Measurements from ENCODE around the gene NT5C. TPM values are rescaled to one million over a fixed set of nuclear protein-coding genes. Genes with fewer than 3 reads are reported as not detected.

NT5C gene
- total RNA-seq, 1 experiment from 2014 or later, result 115 TPM

- H3K4me2 ChIP-seq (ENCODE audit: low read length), result no peak overlapping the region
- CTCF ChIA-PET, result no interaction called here
- TF ChIP-seq CEBPB (IDR thresholded peaks at IDR 0.05; ENCODE audit: low read depth) (no peak), ELF1 (IDR thresholded peaks at IDR 0.05; ENCODE audit: borderline replicate concordance, low read depth) (no peak), ZFX (IDR thresholded peaks at IDR 0.05) (no peak), SIN3A (IDR thresholded peaks at IDR 0.05; ENCODE audit: low read depth) (0 out of 2 replicates have a peak, but pooled peaks have one; percentile 9)
Measured at GRCh38 chr17:75108193-75108592, 23.3 kb downstream of the NT5C start.

GRCh38 chr17:75105126-75106080, 26.1 kb downstream of the NT5C start:
- ChIA-PET POLR2A (interaction anchor here (0.5 to 1.8 kb wide), 7 partner anchors 9 to 235 kb away, joined by 3 to 5 read pairs (median 3); partner anchors contain the start of genes NUP85 and SLC16A5), CTCF (interaction anchor here (0.7 to 4.0 kb wide), 17 partner anchors 9 to 165 kb away, joined by 3 to 24 read pairs (median 5); partner anchors contain the start of genes MIF4GD and SLC16A5), RAD21 (ENCODE audit: low non-redundant PET in 1 of 2, low total read pairs in 2 of 2, uncharacterized antibody in 2 of 2, unreplicated experiment in 2 of 2) (interaction anchor here (0.8 to 1.8 kb wide), 5 partner anchors 8 to 51 kb away, joined by 3 to 9 read pairs (median 5); no protein-coding TSS in a partner anchor)
- no peak overlapping the region for H3K4me2 ChIP-seq (ENCODE audit: low read length)
- no peaks in the 10 kb centered on the region for H4K20me1 ChIP-seq (ENCODE audit: insufficient read depth)
- no peaks in the 10 kb centered on the region for H3K27me3 ChIP-seq (ENCODE audit: insufficient read depth, low read length)
- peak overlapping the region; percentile 34; the same call in 1 of the 2 replicates for H3K27ac ChIP-seq (ENCODE audit: low read depth, low read length)
- H3K9ac ChIP-seq (ENCODE audit: low read length), result no peak overlapping the region
- intact Hi-C loops (cut with micrococcal nuclease), result loop anchor here (5.0 to 10.0 kb wide), 2 partner anchors 33 to 51 kb away; no protein-coding TSS in a partner anchor
- no peak overlapping the region for H2AFZ ChIP-seq (ENCODE audit: low read depth, low read length, poor library complexity, severe bottlenecking)
- H3K4me1 ChIP-seq (ENCODE audit: control insufficient read depth in 1 of 2, insufficient read depth in 2 of 2, low read length in 2 of 2), result peaks cover 18 to 23% of the 10 kb centered on the region in 2 experiments
- TSS peak; percentile 14 for BruUV-seq (replicated peaks)
- H3K4me3 ChIP-seq (replicated peaks in 1 of 2; ENCODE audit: low read depth in 1 of 2, low read length in 2 of 2), result no peak overlapping the region
- ATAC-seq (peak; percentile 74), DNase-seq (ENCODE audit: low read depth, low spot score) (no peak)
- no peaks in the 10 kb centered on the region for H3K9me3 ChIP-seq (ENCODE audit: control insufficient read depth in 1 of 2, insufficient read depth in 1 of 2, low read depth in 1 of 2, low read length in 2 of 2)
- H3K9me2 ChIP-seq (ENCODE audit: insufficient read depth), result no peaks in the 10 kb centered on the region
- peaks cover 3% of the 10 kb centered on the region for H3K79me2 ChIP-seq (ENCODE audit: insufficient read depth, low read length)
- peaks cover 2 to 15% of the 10 kb centered on the region in 2 experiments for H3K36me3 ChIP-seq (ENCODE audit: control insufficient read depth in 1 of 2, insufficient read depth in 2 of 2, low read length in 2 of 2)
- TF ChIP-seq CTCF (IDR thresholded peaks at IDR 0.05 in 2 of 3, conservative IDR thresholded peaks at IDR 0.05 in 1 of 3; ENCODE audit: borderline replicate concordance in 1 of 3, insufficient read depth in 1 of 3, low read depth in 2 of 3, low read length in 2 of 3) (peak; percentile 95 to 98 (median 96)), EZH2phosphoT487 (IDR thresholded peaks at IDR 0.05; ENCODE audit: borderline replicate concordance) (no peak), RAD21 (IDR thresholded peaks at IDR 0.05; ENCODE audit: low read depth) (peak; percentile 81), EZH2 (IDR thresholded peaks at IDR 0.05) (no peak), MAX (IDR thresholded peaks at IDR 0.05) (peak; percentile 49; the same call in 1 of the 2 replicates), ATF3 (IDR thresholded peaks at IDR 0.05) (no peak), ZBTB33 (IDR thresholded peaks at IDR 0.05; ENCODE audit: extremely low read depth, insufficient replicate concordance, low read length) (no peak), JUND (IDR thresholded peaks at IDR 0.05) (no peak), POLR2AphosphoS5 (IDR thresholded peaks at IDR 0.05; ENCODE audit: low read depth, low read length) (no peak), ELF1 (IDR thresholded peaks at IDR 0.05; ENCODE audit: borderline replicate concordance, low read depth) (no peak)

More at GRCh38 chr17:75108193-75108592, 23.3 kb downstream of the NT5C start:
- Histone ChIP-seq H3K9me3 (ENCODE audit: control insufficient read depth in 1 of 2, insufficient read depth in 1 of 2, low read depth in 1 of 2, low read length in 2 of 2) (no peaks in the 10 kb centered on the region), H3K27me3 (ENCODE audit: insufficient read depth, low read length) (no peaks in the 10 kb centered on the region), H3K9ac (ENCODE audit: low read length) (no peak overlapping the region), H4K20me1 (ENCODE audit: insufficient read depth) (no peaks in the 10 kb centered on the region), H3K9me2 (ENCODE audit: insufficient read depth) (no peaks in the 10 kb centered on the region), H2AFZ (ENCODE audit: low read depth, low read length, poor library complexity, severe bottlenecking) (no peak overlapping the region), H3K79me2 (ENCODE audit: insufficient read depth, low read length) (peaks cover 27% of the 10 kb centered on the region), H3K36me3 (ENCODE audit: control insufficient read depth in 1 of 2, insufficient read depth in 2 of 2, low read length in 2 of 2) (peaks cover 0 to 19% of the 10 kb centered on the region in 2 experiments; a peak in 3 of 4 replicates), H3K4me1 (ENCODE audit: control insufficient read depth in 1 of 2, insufficient read depth in 2 of 2, low read length in 2 of 2) (peaks cover 18 to 41% of the 10 kb centered on the region in 2 experiments), H3K27ac (ENCODE audit: low read depth, low read length) (no peak overlapping the region), H3K4me3 (replicated peaks in 1 of 2; ENCODE audit: low read depth in 1 of 2, low read length in 2 of 2) (no peak overlapping the region)
- ATAC-seq (no peak), DNase-seq (ENCODE audit: low read depth, low spot score) (no peak)
- POLR2A ChIA-PET, result interaction anchor here (1.0 kb wide), 1 partner anchor 20 kb away, joined by 3 read pairs; no protein-coding TSS in a partner anchor
- BruUV-seq (replicated peaks), result no TSS peak
- intact Hi-C loops (cut with micrococcal nuclease), result loop anchor here (5.0 to 10.0 kb wide), 2 partner anchors 36 to 53 kb away; no protein-coding TSS in a partner anchor
- RAD21 ChIA-PET (ENCODE audit: low non-redundant PET in 1 of 2, low total read pairs in 2 of 2, uncharacterized antibody in 2 of 2, unreplicated experiment in 2 of 2), result no interaction called here

Measured in HCT116 (cell line).